ENCODE results near the gene COMMD3.
A peak's percentile ranks its signal among the peaks of the same experiment; 100 is the strongest.
"Not testable (repeated sequence)": the region's sequence is repeated elsewhere in the genome, so short reads cannot be mapped to it uniquely, and the experiment has no call there.

COMMD3 gene

DNA sequence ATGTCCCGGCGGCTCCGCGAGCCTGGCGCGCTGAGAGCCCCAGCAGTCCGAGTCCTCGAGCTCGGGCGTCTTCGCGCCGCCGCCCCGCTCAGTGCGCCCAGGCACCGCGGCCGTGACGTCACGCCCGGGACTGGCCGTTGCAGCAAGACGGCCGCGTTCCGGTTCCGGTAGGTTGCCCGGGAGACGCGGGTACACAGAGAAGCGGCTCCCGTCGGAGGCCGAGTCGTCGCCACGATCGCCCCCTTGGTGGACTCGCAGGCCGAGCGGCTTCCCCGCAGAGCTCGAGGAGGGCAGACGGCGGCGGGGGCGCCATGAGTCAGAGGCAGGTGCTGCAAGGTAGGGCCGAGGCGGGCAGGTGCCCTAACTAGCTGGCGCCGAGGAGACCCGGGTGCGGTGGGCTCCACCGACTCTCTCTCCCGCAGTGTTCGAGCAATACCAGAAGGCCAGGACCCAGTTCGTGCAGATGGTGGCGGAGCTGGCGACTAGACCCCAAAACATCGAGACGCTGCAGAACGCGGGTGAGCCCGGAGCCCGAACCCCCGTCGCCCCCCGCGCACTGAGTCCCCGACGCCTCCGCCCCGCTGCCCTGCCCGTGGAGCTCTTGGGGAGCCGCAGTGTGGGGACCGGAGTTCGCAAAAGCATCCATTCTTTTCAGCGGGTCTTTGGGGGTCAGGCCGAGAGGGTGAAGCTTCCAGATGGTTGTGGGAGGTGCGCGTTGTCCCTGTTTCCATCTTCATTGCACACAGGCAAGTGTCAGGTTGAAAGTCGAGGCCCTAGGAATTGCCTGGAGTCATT, 29.3 kb downstream of the COMMD3 start, which contains the start of gene SPAG6:
TSS of gene SPAG6 (plus strand) at position 196 of the 795 bp plus-strand sequence. CDS start at position 312, 116 bp downstream.
- CTCF ChIA-PET = interaction anchor here (1.1 to 1.6 kb wide), 2 partner anchors 19 to 127 kb away, joined by 4 read pairs; no protein-coding TSS in a partner anchor
- POLR2A ChIA-PET = no interaction called here
- TF ChIP-seq, protein P1, sequence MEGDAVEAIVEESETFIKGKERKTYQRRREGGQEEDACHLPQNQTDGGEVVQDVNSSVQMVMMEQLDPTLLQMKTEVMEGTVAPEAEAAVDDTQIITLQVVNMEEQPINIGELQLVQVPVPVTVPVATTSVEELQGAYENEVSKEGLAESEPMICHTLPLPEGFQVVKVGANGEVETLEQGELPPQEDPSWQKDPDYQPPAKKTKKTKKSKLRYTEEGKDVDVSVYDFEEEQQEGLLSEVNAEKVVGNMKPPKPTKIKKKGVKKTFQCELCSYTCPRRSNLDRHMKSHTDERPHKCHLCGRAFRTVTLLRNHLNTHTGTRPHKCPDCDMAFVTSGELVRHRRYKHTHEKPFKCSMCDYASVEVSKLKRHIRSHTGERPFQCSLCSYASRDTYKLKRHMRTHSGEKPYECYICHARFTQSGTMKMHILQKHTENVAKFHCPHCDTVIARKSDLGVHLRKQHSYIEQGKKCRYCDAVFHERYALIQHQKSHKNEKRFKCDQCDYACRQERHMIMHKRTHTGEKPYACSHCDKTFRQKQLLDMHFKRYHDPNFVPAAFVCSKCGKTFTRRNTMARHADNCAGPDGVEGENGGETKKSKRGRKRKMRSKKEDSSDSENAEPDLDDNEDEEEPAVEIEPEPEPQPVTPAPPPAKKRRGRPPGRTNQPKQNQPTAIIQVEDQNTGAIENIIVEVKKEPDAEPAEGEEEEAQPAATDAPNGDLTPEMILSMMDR (IDR thresholded peaks at IDR 0.05; ENCODE audit: control extremely low read depth, extremely low read depth, low read depth, missing control alignments) = no peak
- DNase-seq (ENCODE audit: extremely low spot score) = peak; percentile 47

DNA sequence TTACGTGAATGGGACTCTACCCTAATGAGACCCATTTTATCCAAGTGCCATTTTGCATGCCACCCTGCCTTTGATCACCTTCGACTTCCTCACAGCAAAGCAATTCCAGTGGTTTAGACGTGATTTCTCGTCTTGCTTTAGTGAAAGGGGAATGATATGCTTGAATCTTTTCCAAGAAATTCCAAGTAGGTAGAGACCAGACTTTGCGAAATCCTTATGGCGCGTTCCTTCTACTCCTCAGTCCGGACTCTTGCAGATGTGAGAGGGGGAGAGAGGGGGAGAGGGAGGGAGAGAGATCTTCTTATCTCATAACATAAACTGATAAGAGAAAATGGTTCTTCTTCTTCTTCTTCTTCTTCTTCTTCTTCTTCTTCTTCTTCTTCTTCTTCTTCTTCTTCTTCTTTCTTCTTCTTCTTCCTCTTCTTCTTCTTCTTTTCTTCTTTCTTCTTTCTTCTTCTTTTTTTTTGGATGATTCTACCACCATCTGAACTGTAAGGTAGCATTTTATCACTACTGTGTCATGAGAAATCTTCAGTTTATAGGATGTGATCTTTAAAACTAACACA, 30.0 kb downstream of the COMMD3 start:
- no peak for DNase-seq (ENCODE audit: extremely low spot score)
- ChIA-PET POLR2A (no interaction called here), CTCF (no interaction called here)
- TF ChIP-seq, protein P1 (IDR thresholded peaks at IDR 0.05; ENCODE audit: control extremely low read depth, extremely low read depth, low read depth, missing control alignments) = no peak

DNA sequence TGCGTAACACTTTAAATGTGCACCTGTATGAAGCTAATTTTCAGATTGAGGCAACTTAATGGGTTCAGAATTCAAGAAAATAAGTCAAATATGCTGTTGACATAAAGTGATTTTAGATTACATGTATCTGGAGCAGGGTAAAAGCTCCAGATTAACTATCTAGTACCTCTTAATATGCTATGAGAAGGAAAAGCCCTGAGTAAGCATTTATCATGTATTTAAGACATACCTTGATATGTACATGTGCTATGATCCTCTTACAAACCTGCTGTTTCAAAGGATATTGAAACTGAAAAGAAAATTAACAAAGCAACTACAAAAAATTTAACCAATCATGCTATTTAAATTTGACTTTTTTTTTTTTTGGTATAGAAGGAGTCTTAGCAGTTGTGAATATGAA, 33.6 kb downstream of the COMMD3 start:
- CTCF ChIA-PET = interaction anchor here (1.1 kb wide), 1 partner anchor 12 kb away, joined by 3 read pairs; no protein-coding TSS in a partner anchor
- POLR2A ChIA-PET = no interaction called here
- TF ChIP-seq, protein P1 (IDR thresholded peaks at IDR 0.05; ENCODE audit: control extremely low read depth, extremely low read depth, low read depth, missing control alignments) = no peak
- no peak for DNase-seq (ENCODE audit: extremely low spot score)

DNA sequence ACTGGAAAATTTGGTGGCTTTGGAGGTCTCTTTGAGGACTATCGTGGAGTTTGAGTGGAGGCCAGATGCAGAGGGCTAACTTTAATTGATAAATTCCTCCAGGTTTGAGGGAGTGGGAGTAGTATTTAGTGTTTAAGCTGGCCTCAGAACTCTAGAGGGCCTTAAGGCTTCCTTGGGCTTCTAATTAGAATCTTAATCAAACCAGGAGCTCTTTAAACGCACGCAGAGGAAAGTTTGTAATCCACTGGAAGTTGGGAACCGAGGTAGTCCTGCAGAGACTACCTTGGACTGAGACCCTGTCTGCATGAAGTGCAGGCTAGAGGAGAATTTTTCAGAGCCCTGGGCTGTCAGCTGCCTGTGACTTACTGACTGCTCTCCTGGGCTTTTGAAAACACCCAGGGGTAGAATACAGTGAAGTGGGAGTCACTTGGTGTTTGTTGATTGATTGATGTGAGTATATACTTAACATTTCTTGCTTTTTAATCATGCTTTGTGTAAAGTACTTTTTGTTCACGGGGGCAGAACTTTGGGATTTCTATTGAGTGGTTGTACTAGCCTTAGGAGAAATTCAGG, 35.0 kb downstream of the COMMD3 start:
- TF ChIP-seq, protein P1 (IDR thresholded peaks at IDR 0.05; ENCODE audit: control extremely low read depth, extremely low read depth, low read depth, missing control alignments) = no peak
- POLR2A ChIA-PET = no interaction called here
- CTCF ChIA-PET = no interaction called here
- no peak for DNase-seq (ENCODE audit: extremely low spot score)

DNA sequence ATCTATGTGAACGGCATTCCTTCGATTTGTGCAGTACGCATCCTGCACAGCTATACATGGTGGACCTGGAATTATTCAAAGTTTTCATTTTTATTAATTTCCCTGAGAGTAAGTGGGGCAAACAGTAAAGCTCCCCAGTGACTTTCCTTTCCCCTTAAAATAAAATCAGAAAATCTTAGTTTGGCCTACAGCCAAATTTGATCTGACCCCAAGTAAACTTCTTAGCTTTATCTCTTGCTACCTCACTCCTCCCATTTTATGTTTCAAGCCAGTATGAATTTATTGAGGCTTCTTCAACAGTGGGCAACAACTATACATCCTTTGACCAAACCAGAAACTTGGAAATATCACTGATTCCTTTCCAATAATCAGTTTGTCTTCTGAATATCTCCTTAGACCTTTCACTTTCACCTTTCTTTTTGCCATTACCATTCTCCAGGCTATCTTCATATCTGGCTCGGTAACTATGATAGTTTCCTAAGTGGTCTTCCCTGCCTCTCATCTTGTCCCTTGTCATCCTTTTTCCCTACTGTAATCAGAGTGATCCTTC, 40.2 kb downstream of the COMMD3 start:
- no peak for DNase-seq (ENCODE audit: extremely low spot score)
- ChIA-PET CTCF (no interaction called here), POLR2A (no interaction called here)
- TF ChIP-seq, protein P1 (IDR thresholded peaks at IDR 0.05; ENCODE audit: control extremely low read depth, extremely low read depth, low read depth, missing control alignments) = no peak

DNA sequence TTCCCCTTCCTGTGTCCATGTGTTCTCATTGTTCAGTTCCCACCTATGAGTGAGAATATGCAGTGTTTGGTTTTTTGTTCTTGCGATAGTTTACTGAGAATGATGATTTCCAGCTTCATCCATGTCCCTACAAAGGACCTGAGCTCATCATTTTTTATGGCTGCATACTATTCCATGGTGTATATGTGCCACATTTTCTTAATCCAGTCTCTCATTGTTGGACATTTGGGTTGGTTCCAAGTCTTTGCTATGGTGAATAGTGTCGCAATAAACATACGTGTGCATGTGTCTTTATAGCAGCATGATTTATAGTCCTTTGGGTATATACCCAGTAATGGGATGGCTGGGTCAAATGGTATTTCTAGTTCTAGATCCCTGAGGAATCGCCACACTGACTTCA, 41.6 kb downstream of the COMMD3 start:
- CTCF ChIA-PET; DNase-seq (ENCODE audit: extremely low spot score); POLR2A ChIA-PET: not testable (repeated sequence)

Measured in GM10248 (cell line).